Mucosa of descending colon (tissue), 3 donors: ENCODE data around the gene VAV3. TPM values are rescaled to one million over a fixed set of nuclear protein-coding genes. Genes with fewer than 3 reads are reported as not detected.

ENCODE experiments used
- ATAC-seq: fragments of 200-7000 bp; cut with Tn5 transposase; one replicate; pipeline ENCODE4 v1.9.1; 2020; ENCODE audit warnings: mild to moderate bottlenecking, moderate library complexity
- DNase-seq, 3 donors: peaks; one replicate each; pipeline ENCODE4 v3.0.0-alpha.2; 2020
- H3K36me3 ChIP-seq: fragments of 200-600 bp; one replicate; pipeline ENCODE4 v1.8.0; 2021; ENCODE audit warnings: low read depth, mild to moderate bottlenecking
- H3K4me1 ChIP-seq: fragments of 200-600 bp; one replicate; pipeline ENCODE4 v1.8.0; 2021; ENCODE audit warnings: low read depth, mild to moderate bottlenecking
- H3K4me3 ChIP-seq: fragments of 200-600 bp; one replicate; pipeline ENCODE4 v1.8.0; 2021; ENCODE audit warnings: mild to moderate bottlenecking
- H3K9me3 ChIP-seq: fragments of 200-600 bp; one replicate; pipeline ENCODE4 v1.8.0; 2021; ENCODE audit warnings: mild to moderate bottlenecking
- intact Hi-C, 2 donors: fragments of 100-400 bp; cut with DNase I in 1 of 2; cut with micrococcal nuclease in 1 of 2; formaldehyde crosslinking; loops; one replicate each; pipeline versions ENCODE4 v1.11.0 to v1.11.1; 2022; cut with DNase I, micrococcal nuclease
- total RNA-seq, 3 donors: library from RNA; stranded (reverse); fragmentation: NEBNext Ultra II Directional in 2 of 3; extraction: Animal tissue kit (Norgen Biotek cat#: 25700) in 2 of 3; gene quantifications; one replicate each; pipeline versions ENCODE4 v1.2.1 to v1.2.4, GENCODE V29; 2021 to 2023
- TF ChIP-seq, protein P1 (sequence below): fragments of 200-600 bp; IDR thresholded peaks from one replicate; pipeline ENCODE4 v1.8.0; 2022; ENCODE audit warnings: antibody characterized with exemption, mild to moderate bottlenecking
- donor health status: DM: no; HTN: no; CAD: no; lungs with moderate emphysema.
- donor health status: DM: no; HTN: no; CAD: no.
- donor health status: DM: no; HTN: yes; CAD: no.

Gene VAV3
- total RNA-seq, 3 donors from 2014 or later: 41.3 to 142 (median 101) TPM

- H3K9me3 ChIP-seq: no peaks in the 10 kb centered on the region
- TF ChIP-seq, protein P1, sequence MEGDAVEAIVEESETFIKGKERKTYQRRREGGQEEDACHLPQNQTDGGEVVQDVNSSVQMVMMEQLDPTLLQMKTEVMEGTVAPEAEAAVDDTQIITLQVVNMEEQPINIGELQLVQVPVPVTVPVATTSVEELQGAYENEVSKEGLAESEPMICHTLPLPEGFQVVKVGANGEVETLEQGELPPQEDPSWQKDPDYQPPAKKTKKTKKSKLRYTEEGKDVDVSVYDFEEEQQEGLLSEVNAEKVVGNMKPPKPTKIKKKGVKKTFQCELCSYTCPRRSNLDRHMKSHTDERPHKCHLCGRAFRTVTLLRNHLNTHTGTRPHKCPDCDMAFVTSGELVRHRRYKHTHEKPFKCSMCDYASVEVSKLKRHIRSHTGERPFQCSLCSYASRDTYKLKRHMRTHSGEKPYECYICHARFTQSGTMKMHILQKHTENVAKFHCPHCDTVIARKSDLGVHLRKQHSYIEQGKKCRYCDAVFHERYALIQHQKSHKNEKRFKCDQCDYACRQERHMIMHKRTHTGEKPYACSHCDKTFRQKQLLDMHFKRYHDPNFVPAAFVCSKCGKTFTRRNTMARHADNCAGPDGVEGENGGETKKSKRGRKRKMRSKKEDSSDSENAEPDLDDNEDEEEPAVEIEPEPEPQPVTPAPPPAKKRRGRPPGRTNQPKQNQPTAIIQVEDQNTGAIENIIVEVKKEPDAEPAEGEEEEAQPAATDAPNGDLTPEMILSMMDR: no peak
- H3K4me3 ChIP-seq: no peak overlapping the region
- intact Hi-C loops: no loop called here
- DNase-seq (no peak), ATAC-seq (no peak)
- H3K36me3 ChIP-seq: no peaks in the 10 kb centered on the region
- H3K4me1 ChIP-seq: no peaks in the 10 kb centered on the region
These were observed 342.4 kb downstream of the VAV3 start for GRCh38 chr1:107622535-107622934.

DNA sequence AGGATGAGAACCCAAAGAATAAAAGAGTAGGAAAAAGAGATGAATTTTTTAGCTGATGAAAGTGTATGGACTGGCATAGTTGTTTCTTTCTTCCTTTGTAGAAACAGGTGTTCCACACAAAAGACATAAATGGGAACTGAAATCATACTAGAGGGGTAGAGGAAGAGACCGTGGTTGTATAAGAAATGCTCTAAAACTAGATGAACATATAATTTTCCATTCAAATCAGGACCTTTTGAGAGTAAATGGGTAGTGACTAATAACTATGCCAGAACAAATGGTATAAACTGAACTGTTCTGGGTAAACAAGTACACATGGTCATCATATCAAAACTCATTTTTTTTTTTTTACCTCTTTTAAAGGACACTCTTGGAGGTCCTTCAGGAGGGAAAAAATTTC, 344.2 kb downstream of the VAV3 start:
- no peaks in the 10 kb centered on the region for H3K4me1 ChIP-seq
- intact Hi-C loops: no loop called here

DNA sequence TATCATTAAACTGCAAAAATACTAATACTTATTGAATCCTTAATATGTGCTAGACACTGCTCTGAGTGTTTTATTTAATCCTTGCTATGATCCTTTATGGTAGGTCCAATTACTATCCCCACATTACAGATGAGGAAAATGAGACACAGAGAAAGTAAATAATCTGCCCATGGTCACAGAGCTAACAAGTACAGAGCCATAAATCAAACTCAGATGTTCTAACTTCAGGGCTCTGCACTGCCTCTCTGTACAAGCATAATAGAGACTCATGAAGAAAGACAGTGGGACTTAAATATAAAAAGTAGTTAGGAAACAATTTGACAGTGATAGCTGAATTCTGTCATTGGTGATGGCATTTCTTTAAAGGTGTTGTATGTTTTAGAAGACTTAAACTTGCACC, 346.4 kb downstream of the VAV3 start:
- no peaks in the 10 kb centered on the region for H3K36me3 ChIP-seq
- no peak overlapping the region for H3K4me3 ChIP-seq
- intact Hi-C loops: no loop called here
- TF ChIP-seq, protein P1: no peak
- no peak for DNase-seq
- no peaks in the 10 kb centered on the region for H3K4me1 ChIP-seq
- no peaks in the 10 kb centered on the region for H3K9me3 ChIP-seq
- ATAC-seq: peak; percentile 55

More for the DNA sequence above, 344.2 kb downstream of the VAV3 start:
- Histone ChIP-seq H3K4me3 (no peak overlapping the region), H3K9me3 (no peaks in the 10 kb centered on the region), H3K36me3 (no peaks in the 10 kb centered on the region)
- ATAC-seq (no peak), DNase-seq (no peak)
- TF ChIP-seq, protein P1: no peak

DNA sequence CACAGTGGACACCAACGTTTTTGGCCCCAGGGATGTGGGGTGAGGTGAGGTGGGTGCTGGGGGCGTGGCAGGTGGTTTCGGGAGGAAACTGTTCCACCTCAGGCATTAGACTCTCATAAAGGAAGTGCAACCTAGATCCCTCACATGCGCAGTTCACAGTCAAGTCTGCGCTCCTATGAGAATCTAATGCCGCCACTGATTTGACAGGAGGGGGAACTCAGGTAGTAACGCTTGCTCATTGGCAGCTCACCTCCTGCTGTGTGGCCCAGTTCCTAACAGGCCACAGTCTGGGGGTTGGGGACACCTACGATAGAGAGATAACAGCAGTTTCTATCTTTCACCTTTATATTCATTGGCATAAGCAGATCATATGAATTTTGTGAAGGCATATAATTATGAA, 347.1 kb downstream of the VAV3 start:
- ATAC-seq: no peak
- H3K4me1 ChIP-seq: no peaks in the 10 kb centered on the region
- intact Hi-C loops: no loop called here
- peaks cover under 1% of the 10 kb centered on the region for H3K9me3 ChIP-seq
- no peaks in the 10 kb centered on the region for H3K36me3 ChIP-seq
- TF ChIP-seq, protein P1: no peak
- DNase-seq: peak in 1 of 3 donors; percentile 21
- no peak overlapping the region for H3K4me3 ChIP-seq

DNA sequence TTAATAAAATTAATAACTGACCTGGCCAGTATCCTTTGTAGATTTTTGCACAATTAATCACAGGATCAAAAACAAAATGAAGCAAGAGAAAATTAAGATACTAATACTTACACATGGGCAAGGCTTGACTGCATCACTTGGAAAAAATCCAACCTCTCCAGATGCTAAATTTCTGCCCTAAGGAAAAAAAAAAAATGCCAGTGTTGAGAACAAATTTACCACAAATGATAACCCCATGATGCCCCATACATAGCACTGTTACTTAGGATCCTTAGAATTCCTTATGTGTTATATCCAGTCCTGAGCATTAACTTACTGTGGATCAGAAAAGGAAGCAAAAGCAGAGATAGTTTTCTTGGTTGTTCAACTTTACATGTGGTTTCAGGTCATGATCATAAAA, 347.5 kb downstream of the VAV3 start:
- no peak for ATAC-seq
- peaks cover 5% of the 10 kb centered on the region for H3K9me3 ChIP-seq
- TF ChIP-seq, protein P1: no peak
- intact Hi-C loops: no loop called here
- H3K36me3 ChIP-seq: no peaks in the 10 kb centered on the region
- no peaks in the 10 kb centered on the region for H3K4me1 ChIP-seq
- DNase-seq: no peak
- H3K4me3 ChIP-seq: no peak overlapping the region

DNA sequence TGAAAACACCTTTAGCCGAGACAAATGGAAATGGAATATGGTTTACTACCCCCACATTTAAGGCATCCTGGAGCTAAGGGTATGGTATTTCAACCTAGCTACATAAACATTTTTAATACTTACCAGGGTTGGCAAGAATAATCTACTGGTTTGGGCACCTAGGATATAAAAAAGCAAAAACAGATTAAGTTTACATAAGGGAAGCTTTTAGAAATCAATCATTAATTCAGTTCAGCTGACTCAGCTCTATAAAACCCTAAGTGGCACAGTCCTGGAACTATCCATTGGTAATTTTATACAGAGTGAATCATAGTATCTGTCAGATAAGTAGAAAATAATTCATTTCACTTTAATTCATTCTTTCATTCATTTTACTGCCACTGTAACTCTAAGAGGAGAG, 355.2 kb downstream of the VAV3 start:
- intact Hi-C loops: no loop called here
- TF ChIP-seq, protein P1: no peak
- ATAC-seq: peak; percentile 36
- H3K4me3 ChIP-seq: no peak overlapping the region
- no peaks in the 10 kb centered on the region for H3K4me1 ChIP-seq
- no peaks in the 10 kb centered on the region for H3K36me3 ChIP-seq
- peaks cover 7% of the 10 kb centered on the region for H3K9me3 ChIP-seq
- DNase-seq: no peak
